Testis (tissue), 3 donors: ENCODE results near the gene MBP. TPM values are rescaled to one million over a fixed set of nuclear protein-coding genes. Genes with fewer than 3 reads are reported as not detected.

ENCODE experiments used
- DNase-seq: peaks from one replicate; pipeline ENCODE4 v3.0.0-alpha.2; 2019
- H3K27ac ChIP-seq, 2 donors: fragments of 200-600 bp; sonication (generic); one replicate each; pipeline ENCODE4 v1.5.1; 2019
- H3K27me3 ChIP-seq: fragments of 200-600 bp; sonication (generic); one replicate; pipeline ENCODE4 v1.5.1; 2019
- H3K36me3 ChIP-seq: fragments of 200-600 bp; sonication (generic); one replicate; pipeline ENCODE4 v1.5.1; 2017; ENCODE audit warnings: low read depth; ENCODE audit errors: missing control alignments
- H3K4me1 ChIP-seq: fragments of 200-600 bp; sonication (generic); one replicate; pipeline ENCODE4 v1.5.1; 2019
- H3K4me3 ChIP-seq, 2 donors: fragments of 200-600 bp; sonication (generic); one replicate each; pipeline ENCODE4 v1.5.1; 2017 to 2019
- H3K9me3 ChIP-seq: fragments of 200-600 bp; sonication (generic); one replicate; pipeline ENCODE4 v1.5.1; 2017
- POLR2A ChIP-seq: fragments of 450-650 bp; IDR thresholded peaks from one replicate; pipeline ENCODE4 v1.6.1; 2017; ENCODE audit warnings: antibody characterized with exemption, mild to moderate bottlenecking, moderate library complexity
- WGBS, 2 donors: methylation state at CpG; one replicate each; pipeline ENCODE4 v1.1.5; 2018; 5-methylcytosine and 5-hydroxymethylcytosine counted together
- intact Hi-C: fragments of 100-400 bp; cut with DNase I; formaldehyde crosslinking; loops from one replicate; pipeline ENCODE4 v1.15.1; 2023; ENCODE audit warnings: low total_unique reads
- polyA plus RNA-seq: library from polyadenylated mRNA; stranded (reverse); fragments of 350-450 nt; fragmentation: Illumina TruSeq; extraction: RNeasy Lipid Tissue Mini Kit (QIAGEN cat#74804); gene quantifications from one replicate; pipeline ENCODE4 v1.2.3, GENCODE V29; 2014; ENCODE audit warnings: low read depth, low replicate concordance; ENCODE audit not compliant: insufficient read depth
- total RNA-seq, 2 donors: library from RNA; depleted of rRNA; stranded (reverse); fragments of >200 nt; gene quantifications; one replicate each; pipeline ENCODE4 v1.2.3, GENCODE V29; 2016
- TF ChIP-seq, protein P1 (sequence below), 3 experiments: fragments of 450-650 bp in 2 of 3; fragments of 200-600 bp in 1 of 3; sonication (generic) in 1 of 3; IDR thresholded peaks; one replicate each; pipeline ENCODE4 v1.5.1; 2016 to 2019; ENCODE audit warnings: antibody characterized with exemption in 3 of 3, mild to moderate bottlenecking in 2 of 3, moderate library complexity in 1 of 3

The MBP gene
- total and polyA plus RNA-seq, 3 donors from 2014 or later = 15.4 to 20.3 (median 16.7) TPM

- TF ChIP-seq, protein P1, sequence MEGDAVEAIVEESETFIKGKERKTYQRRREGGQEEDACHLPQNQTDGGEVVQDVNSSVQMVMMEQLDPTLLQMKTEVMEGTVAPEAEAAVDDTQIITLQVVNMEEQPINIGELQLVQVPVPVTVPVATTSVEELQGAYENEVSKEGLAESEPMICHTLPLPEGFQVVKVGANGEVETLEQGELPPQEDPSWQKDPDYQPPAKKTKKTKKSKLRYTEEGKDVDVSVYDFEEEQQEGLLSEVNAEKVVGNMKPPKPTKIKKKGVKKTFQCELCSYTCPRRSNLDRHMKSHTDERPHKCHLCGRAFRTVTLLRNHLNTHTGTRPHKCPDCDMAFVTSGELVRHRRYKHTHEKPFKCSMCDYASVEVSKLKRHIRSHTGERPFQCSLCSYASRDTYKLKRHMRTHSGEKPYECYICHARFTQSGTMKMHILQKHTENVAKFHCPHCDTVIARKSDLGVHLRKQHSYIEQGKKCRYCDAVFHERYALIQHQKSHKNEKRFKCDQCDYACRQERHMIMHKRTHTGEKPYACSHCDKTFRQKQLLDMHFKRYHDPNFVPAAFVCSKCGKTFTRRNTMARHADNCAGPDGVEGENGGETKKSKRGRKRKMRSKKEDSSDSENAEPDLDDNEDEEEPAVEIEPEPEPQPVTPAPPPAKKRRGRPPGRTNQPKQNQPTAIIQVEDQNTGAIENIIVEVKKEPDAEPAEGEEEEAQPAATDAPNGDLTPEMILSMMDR (IDR thresholded peaks at IDR 0.05) = no peak
- no peak for TF ChIP-seq POLR2A
- H3K27me3 ChIP-seq = no peaks in the 10 kb centered on the region
- H3K4me3 ChIP-seq = no peak overlapping the region
- no peak for DNase-seq
- intact Hi-C loops = no loop called here
- no peaks in the 10 kb centered on the region for H3K4me1 ChIP-seq
- no peak overlapping the region for H3K27ac ChIP-seq
- H3K36me3 ChIP-seq = no peaks in the 10 kb centered on the region
- no peaks in the 10 kb centered on the region for H3K9me3 ChIP-seq
- 65 to 76% methylated on average over 19 of the region's 19 CpGs for WGBS, 2 donors
Observed at GRCh38 chr18:77165503-77166188, 33.1 kb upstream of the MBP start.

DNA sequence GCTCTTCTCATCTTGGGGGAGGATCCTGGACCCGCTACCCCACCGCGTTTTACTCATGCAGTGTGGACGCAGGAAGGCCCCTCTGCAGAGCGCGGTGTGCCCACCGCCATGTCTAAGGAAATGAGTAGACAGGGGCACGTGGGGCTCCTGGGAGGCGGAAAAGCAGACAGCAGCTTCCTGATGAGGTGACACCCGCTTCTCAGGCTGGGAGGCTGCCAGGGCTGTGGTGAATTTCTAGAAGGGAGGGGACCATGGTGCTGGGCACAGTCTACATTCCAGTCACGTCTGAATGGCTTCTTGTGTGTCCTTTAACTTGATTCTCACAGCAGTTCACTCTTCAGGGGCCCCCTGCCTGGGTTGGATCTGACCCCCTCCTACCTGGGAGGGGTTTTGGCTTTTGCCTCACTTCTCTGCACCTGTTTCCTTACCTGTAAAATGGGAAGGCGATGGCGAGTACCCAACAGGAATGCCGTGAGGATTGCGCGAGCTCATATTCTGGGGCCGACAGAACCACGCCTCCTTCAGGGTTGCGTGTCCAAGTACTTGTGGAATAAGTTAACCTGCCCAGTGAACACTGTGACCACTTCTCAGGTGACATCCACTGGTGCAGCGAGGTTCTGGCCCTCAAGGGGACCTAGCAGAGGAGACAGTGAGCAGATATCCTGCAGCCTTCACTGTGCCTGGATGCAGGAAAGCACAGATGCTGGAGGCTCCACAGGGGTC lies 32.3 kb upstream of the MBP start:
- no peak for TF ChIP-seq POLR2A
- TF ChIP-seq, protein P1 (IDR thresholded peaks at IDR 0.05) = no peak
- no peak overlapping the region for H3K27ac ChIP-seq
- DNase-seq = no peak
- 83 to 94% methylated on average over 12 to 20 of the region's 20 CpGs for WGBS, 2 donors
- H3K4me3 ChIP-seq = no peak overlapping the region
- H3K9me3 ChIP-seq = no peaks in the 10 kb centered on the region
- no peaks in the 10 kb centered on the region for H3K27me3 ChIP-seq
- intact Hi-C loops = no loop called here
- H3K4me1 ChIP-seq = no peaks in the 10 kb centered on the region
- H3K36me3 ChIP-seq = no peaks in the 10 kb centered on the region

GRCh38 chr18:77164026-77164425 lies 31.4 kb upstream of the MBP start:
- 41 to 87% methylated on average over 3 to 13 of the region's 13 CpGs for WGBS, 2 donors
- Histone ChIP-seq H3K27me3 (no peaks in the 10 kb centered on the region), H3K36me3 (no peaks in the 10 kb centered on the region), H3K4me3 (no peak overlapping the region), H3K9me3 (no peaks in the 10 kb centered on the region), H3K27ac (no peak overlapping the region), H3K4me1 (no peaks in the 10 kb centered on the region)
- no peak for DNase-seq
- intact Hi-C loops = no loop called here
- TF ChIP-seq, protein P1 (IDR thresholded peaks at IDR 0.05) = no peak
- no peak for TF ChIP-seq POLR2A

GRCh38 chr18:77162580-77162979 lies 30.0 kb upstream of the MBP start:
- WGBS, 2 donors = 78 to 85% methylated on average over 8 of the region's 8 CpGs
- Histone ChIP-seq H3K27me3 (no peaks in the 10 kb centered on the region), H3K4me1 (no peaks in the 10 kb centered on the region), H3K36me3 (no peaks in the 10 kb centered on the region), H3K9me3 (no peaks in the 10 kb centered on the region), H3K27ac (no peak overlapping the region), H3K4me3 (no peak overlapping the region)
- DNase-seq = no peak
- intact Hi-C loops = no loop called here
- TF ChIP-seq, protein P1 (IDR thresholded peaks at IDR 0.05) = no peak
- TF ChIP-seq POLR2A = no peak
